ENCODE measurements around the gene AASDHPPT.
"Not testable (repeated sequence)": the region's sequence is repeated elsewhere in the genome, so short reads cannot be mapped to it uniquely, and the experiment has no call there.

AASDHPPT gene

GRCh38 chr11:106077609-106078455 is at the start of gene AASDHPPT:
AASDHPPT (plus strand) TSS chr11:106077662; CDS start chr11:106077711, 49 bp downstream.
- DNase-seq: peak; percentile 57

- DNase-seq: no peak
Measured at GRCh38 chr11:106030609-106031008, 46.9 kb upstream of the AASDHPPT start.

- no peak for DNase-seq
Measured at GRCh38 chr11:106031202-106031810, 46.2 kb upstream of the AASDHPPT start.

GRCh38 chr11:106031936-106032335 is 45.5 kb upstream of the AASDHPPT start:
- no peak for DNase-seq

- no peak for DNase-seq
Measured at GRCh38 chr11:106032861-106033260, 44.6 kb upstream of the AASDHPPT start.

- no peak for DNase-seq
Measured at GRCh38 chr11:106043540-106043939, 33.9 kb upstream of the AASDHPPT start.

GRCh38 chr11:106047631-106048030 is 29.8 kb upstream of the AASDHPPT start:
- DNase-seq: no peak

- DNase-seq: no peak
Measured at GRCh38 chr11:106049727-106050476, 27.6 kb upstream of the AASDHPPT start.

GRCh38 chr11:106051103-106051502 is 26.4 kb upstream of the AASDHPPT start:
- no peak for DNase-seq

- DNase-seq: not testable (repeated sequence)
Measured at GRCh38 chr11:106058377-106058776, 19.1 kb upstream of the AASDHPPT start.

GRCh38 chr11:106059617-106060016 is 17.8 kb upstream of the AASDHPPT start:
- no peak for DNase-seq

- DNase-seq: no peak
Measured at GRCh38 chr11:106061249-106061784, 16.1 kb upstream of the AASDHPPT start.

GRCh38 chr11:106061954-106062949 is 15.2 kb upstream of the AASDHPPT start:
- no peak for DNase-seq

- no peak for DNase-seq
Measured at GRCh38 chr11:106063009-106063408, 14.5 kb upstream of the AASDHPPT start.

- DNase-seq: no peak
Measured at GRCh38 chr11:106070606-106071005, 6.9 kb upstream of the AASDHPPT start.

GRCh38 chr11:106072804-106073203 is 4.7 kb upstream of the AASDHPPT start:
- DNase-seq: no peak

- peak; percentile 23 for DNase-seq
Measured at GRCh38 chr11:106076171-106076918, 1.1 kb upstream of the AASDHPPT start.

GRCh38 chr11:106076919-106077608 is 398 bp upstream of the AASDHPPT start, which contains the start of gene KBTBD3:
KBTBD3 (minus strand) TSS chr11:106077347; CDS start chr11:106059097, 18,250 bp downstream.
- peak; percentile 100 for DNase-seq

GRCh38 chr11:106082096-106082495 is 4.6 kb downstream of the AASDHPPT start:
- no peak for DNase-seq

- no peak for DNase-seq
Measured at GRCh38 chr11:106086135-106086534, 8.7 kb downstream of the AASDHPPT start.

Measured in RPMI8226 (cell line).